ENCODE data around the gene ST6GALNAC5.

GRCh38 chr1:76864383-76864782 is 2.9 kb upstream of the ST6GALNAC5 start:
- TF ChIP-seq CTCF (IDR thresholded peaks at IDR 0.05) (no peak), EP300 (IDR thresholded peaks at IDR 0.05) (no peak)

Measured in suprapubic skin (tissue), 3 donors.